Subcutaneous adipose tissue (tissue), 4 donors: Measurements from ENCODE around the gene GPC6. TPM values are rescaled to one million over a fixed set of nuclear protein-coding genes. Genes with fewer than 3 reads are reported as not detected.

Experiments
- CTCF ChIP-seq: fragments of 450-650 bp; IDR thresholded peaks from one replicate; pipeline ENCODE4 v1.5.1; 2016; ENCODE audit warnings: low read depth, mild to moderate bottlenecking, control low read depth, antibody characterized with exemption, moderate library complexity
- total RNA-seq, 4 donors: library from RNA; depleted of rRNA; stranded (reverse); fragments of >200 nt; gene quantifications; one replicate each; pipeline ENCODE4 v1.1.0, GENCODE V29; 2016

Gene GPC6
- total RNA-seq, 4 donors from 2014 or later, result 16.2 to 30.6 (median 26.9) TPM

- no peak for TF ChIP-seq CTCF
These were observed 301.2 kb downstream of the GPC6 start for GRCh38 chr13:93527748-93528297.

- TF ChIP-seq CTCF, result no peak
These were observed 303.4 kb downstream of the GPC6 start for GRCh38 chr13:93529961-93530360.

GRCh38 chr13:93534181-93534700 is 307.6 kb downstream of the GPC6 start:
- TF ChIP-seq CTCF, result no peak

- TF ChIP-seq CTCF, result no peak
These were observed 308.6 kb downstream of the GPC6 start for GRCh38 chr13:93535251-93535650.

GRCh38 chr13:93539914-93540313 is 313.3 kb downstream of the GPC6 start:
- no peak for TF ChIP-seq CTCF

- no peak for TF ChIP-seq CTCF
These were observed 321.3 kb downstream of the GPC6 start for GRCh38 chr13:93547886-93548285.

GRCh38 chr13:93549326-93550005 is 322.9 kb downstream of the GPC6 start:
- TF ChIP-seq CTCF, result no peak
